Caki2 (cell line): ENCODE results near the gene GRIK1. TPM values are rescaled to one million over a fixed set of nuclear protein-coding genes. Genes with fewer than 3 reads are reported as not detected.

Source experiments
- DNase-seq: peaks from one replicate; pipeline ENCODE4 v3.0.0-alpha.2; 2015; ENCODE audit warnings: low read depth
- in situ Hi-C: cut with HindIII; loops from 2 replicates; pipeline ENCODE4 v1.10.0; 2016; ENCODE audit warnings: low sequenced_read_pairs, low pct_unique_long_range_greater_than_20kb, mixed read lengths
- total RNA-seq: library from RNA; depleted of rRNA; stranded (reverse); fragments of >200 nt; shearing (Covaris generic); gene quantifications from 2 replicates; pipeline ENCODE4 v1.2.3, GENCODE V29; 2014; ENCODE audit warnings: low replicate concordance

The GRIK1 gene
- total RNA-seq, 1 experiment from 2014 or later: not detected

GRCh38 chr21:29664615-29665014, 275.2 kb downstream of the GRIK1 start:
- no peak for DNase-seq
- in situ Hi-C loops: no loop called here

GRCh38 chr21:29661672-29662442, 277.9 kb downstream of the GRIK1 start:
- in situ Hi-C loops: no loop called here
- DNase-seq: no peak

DNA sequence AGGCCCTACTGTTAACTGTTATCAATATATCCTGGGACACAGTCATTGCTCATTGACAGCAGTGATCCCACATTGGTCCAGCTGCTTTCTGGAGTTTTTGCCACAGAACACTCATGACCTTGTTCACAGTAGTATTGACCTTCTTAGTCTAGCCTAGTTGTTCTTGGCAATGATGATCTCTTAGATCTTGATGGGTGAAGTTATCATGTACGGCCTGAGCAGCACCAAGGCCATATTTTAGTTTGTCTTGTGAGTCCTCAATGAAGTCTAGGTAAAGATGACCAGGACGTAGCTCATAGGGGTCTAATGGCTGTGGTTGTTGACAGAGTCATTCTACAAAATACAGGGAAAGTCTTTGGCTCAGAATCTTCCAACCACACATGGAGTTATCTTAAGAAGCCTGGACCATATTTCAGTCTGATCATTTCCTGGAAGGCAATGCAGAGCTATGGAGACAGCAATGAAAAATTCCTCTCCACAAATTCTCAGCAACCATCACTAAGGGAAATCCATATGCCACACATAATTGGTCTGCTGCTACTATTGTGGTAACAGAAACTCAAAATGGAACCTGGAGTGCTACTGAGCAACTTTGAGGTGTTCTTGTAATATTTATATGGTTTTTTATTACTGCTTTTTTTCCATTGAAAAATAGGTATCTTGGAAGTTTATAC, 279.6 kb downstream of the GRIK1 start:
- in situ Hi-C loops: no loop called here

GRCh38 chr21:29658934-29659203, 280.9 kb downstream of the GRIK1 start:
- DNase-seq: no peak
- in situ Hi-C loops: no loop called here

More for the DNA sequence above, 279.6 kb downstream of the GRIK1 start:
- DNase-seq: no peak

- in situ Hi-C loops: no loop called here
- no peak for DNase-seq
Measured at GRCh38 chr21:29658177-29658933, 281.4 kb downstream of the GRIK1 start.

DNA sequence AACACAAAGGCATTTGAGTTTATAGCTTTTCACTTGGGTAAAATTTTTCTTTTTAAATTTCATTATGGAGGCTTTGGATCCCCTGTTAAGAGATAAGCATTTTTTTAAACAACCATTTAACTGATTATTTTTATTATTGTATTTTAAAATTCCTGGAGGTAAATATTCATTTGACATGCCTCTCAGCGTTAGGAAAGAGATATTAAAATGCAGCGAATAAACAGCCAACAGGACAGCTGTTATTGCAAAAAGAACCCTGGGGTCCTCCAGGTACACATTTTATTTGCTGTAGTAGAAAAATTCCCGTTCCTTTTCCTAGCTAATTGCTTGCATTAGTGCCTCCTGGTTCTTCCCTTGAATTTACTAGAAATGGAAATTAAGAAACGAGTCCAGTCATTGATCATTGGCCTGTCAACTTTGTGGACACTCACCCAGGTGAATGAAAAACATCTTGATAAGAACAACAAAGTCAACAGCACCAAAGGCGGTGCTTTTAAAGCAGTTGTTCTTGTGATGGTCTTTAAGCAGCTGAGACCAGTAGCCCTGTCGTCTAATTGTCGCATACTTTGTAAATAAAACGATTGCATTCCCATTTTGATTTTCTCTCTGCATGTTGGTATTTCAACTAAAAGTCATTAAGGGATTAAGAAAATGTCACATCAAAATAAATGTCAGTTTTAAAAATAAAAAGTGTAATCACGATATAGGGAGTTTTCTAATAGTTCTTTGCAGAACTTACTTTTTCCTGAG, 282.4 kb downstream of the GRIK1 start:
- peak; percentile 6 for DNase-seq
- in situ Hi-C loops: no loop called here

GRCh38 chr21:29656504-29657239, 283.1 kb downstream of the GRIK1 start:
- peak; percentile 93 for DNase-seq
- in situ Hi-C loops: no loop called here

DNA sequence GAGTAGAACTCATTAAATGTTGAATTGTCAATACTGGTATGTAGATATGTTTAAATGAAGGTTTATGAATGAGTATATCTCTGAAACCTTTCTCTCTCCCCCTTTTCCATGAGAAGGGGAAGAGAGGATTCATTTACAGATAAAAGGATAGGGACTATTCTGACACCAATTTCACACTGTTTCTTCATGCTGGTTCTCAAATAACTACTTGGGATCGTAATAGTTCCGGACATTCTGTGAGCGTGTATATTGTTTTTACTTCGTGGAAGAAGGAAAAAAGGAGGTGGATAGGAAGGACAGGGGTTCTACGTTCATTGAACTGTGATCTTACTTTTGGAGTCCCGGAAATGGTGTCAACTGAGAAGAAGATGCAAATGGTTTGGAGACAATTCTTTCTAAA, 284.2 kb downstream of the GRIK1 start:
- DNase-seq: no peak
- in situ Hi-C loops: no loop called here

DNA sequence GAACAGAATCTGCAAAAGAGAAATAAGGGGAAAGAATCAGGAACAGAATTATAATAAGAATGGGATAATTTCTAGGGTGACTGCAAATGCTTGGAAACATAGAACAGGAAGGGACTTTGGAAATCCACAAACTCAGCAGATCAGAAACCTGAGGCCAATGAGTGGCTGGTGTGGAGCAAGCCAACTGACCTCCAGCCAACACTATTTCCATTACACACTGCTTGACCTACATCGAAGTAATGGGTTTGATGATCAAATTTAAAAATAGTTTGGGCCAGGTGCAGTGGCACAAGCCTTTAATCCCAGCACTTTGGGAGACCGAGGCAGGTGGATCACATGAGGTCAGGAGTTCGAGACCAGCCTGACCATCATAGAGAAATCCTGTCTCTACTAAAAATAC, 284.9 kb downstream of the GRIK1 start:
- no peak for DNase-seq
- in situ Hi-C loops: no loop called here

- in situ Hi-C loops: no loop called here
- DNase-seq: no peak
Measured at GRCh38 chr21:29654203-29654602, 285.6 kb downstream of the GRIK1 start.

DNA sequence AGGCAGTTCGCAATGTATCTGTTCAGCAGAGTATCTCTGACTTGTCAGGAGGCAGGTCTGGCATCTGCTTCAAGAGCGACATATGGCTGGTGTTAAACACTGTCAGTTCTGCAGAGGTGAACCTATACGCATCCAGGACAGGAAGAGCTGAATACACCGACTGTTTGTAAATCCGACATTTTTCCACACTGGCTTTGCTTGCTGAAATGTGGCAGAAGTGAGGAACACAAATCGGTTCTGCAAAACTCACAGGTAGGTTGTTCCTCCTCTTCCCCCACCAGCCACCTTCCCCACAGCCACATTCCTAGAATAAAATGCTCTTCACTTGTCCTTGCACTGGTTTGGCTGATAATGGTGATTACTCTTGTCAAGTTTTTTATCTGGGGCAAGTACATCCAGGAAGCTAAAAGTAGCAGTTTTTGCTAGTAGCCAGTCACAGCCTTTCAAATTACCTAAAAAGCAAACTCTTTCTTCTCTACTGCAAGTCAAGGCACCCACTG, 289.2 kb downstream of the GRIK1 start:
- DNase-seq: no peak
- in situ Hi-C loops: no loop called here

DNA sequence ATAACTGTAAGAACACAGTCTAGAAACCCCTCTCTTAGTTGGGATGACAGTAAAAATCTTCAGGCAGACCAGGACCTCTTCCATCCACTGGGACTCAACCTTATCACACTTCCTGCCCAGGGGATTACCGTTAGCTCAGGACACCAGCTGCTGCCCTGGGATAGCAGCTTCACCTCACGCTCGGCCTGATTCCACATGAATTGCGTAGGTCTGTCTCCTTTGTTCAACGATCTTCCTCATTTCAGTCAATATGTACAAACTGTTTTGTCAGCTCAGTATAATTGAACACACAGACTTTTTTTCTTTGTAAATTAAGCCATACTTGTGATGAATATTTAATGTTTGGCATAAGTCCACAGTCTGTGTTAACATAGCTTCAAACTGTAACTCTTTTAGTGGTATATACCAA, 290.4 kb downstream of the GRIK1 start:
- in situ Hi-C loops: no loop called here
- DNase-seq: no peak

GRCh38 chr21:29648710-29649240, 291.0 kb downstream of the GRIK1 start:
- in situ Hi-C loops: no loop called here
- DNase-seq: no peak

DNA sequence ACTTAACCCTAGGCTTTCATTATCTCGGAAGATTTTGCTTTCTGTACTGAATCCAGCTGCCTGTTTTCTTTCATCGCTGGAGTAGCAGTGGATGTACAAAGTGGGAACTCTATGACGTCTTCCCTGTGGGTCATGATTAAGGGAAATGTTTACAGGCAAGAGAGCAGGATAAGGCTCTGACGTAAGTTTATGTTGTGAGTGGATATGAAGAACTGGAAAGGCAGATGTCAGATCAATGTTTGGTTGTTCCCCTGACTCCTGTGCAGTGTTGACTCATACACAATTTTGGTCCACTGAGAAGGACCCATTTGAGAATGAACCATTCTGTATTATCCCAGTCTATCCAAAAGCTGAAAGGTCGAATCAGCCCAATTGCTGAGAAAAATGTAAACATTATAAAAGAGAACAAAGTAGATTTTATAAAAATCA, 292.4 kb downstream of the GRIK1 start:
- no peak for DNase-seq
- in situ Hi-C loops: no loop called here

DNA sequence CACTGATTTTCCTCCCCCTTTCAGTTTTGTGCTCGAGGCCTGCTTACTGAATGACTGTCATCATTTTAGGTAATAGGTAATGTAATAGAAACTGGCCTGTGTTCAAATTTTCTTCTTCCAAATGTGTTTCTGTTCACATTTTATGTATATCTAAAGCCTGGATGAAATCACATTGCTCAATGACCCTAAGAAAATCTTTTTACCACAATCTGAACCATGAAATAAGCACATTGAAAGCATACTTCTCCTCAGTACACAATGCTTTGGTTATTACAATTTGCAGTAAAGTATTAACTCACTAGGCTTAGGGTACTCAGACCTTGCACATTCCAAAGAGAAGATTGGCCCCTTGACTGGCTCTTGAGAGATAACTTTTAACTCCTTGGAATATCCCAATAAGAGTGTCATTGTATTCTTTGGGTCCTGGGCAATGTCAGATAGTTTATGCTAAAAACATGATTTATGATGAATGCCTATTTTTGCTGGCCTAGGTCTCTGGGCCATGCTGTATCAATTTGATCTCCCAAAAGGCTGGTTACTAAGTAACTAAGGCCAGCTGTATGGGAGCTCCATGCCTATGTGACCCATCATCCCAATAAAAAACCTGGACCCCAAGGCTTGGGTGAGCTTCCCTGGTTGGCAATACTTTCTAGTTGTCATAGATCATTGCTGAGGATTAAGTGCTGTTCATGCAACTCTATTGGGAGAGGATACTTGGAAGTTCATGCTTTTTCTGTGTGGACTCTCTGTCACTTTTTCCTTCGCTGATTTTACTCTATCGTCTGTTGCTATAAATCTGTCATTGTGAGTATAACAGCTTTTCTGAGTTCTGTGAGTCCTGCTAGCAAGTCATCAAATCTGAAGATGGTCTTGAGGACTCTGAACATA, 293.9 kb downstream of the GRIK1 start:
- DNase-seq: peak; percentile 95
- in situ Hi-C loops: no loop called here

GRCh38 chr21:29643289-29643688, 296.5 kb downstream of the GRIK1 start:
- DNase-seq: no peak
- in situ Hi-C loops: no loop called here
